ENCODE data around the gene ZNF761. TPM values are rescaled to one million over a fixed set of nuclear protein-coding genes. Genes with fewer than 3 reads are reported as not detected.
"Not testable (repeated sequence)": the region's sequence is repeated elsewhere in the genome, so short reads cannot be mapped to it uniquely, and the experiment has no call there.

Gene ZNF761
- total RNA-seq, 1 experiment from 2014 or later: 29.6 TPM

GRCh38 chr19:53463263-53463662 is 31.5 kb downstream of the ZNF761 start:
- Histone ChIP-seq H3K79me2 (ENCODE audit: low read length) (peaks cover 6% of the 10 kb centered on the region), H3K27me3 (ENCODE audit: low read length) (no peaks in the 10 kb centered on the region), H3K36me3 (ENCODE audit: insufficient read depth, low read length) (peaks cover 6% of the 10 kb centered on the region; the same call in 1 of the 2 replicates), H3K4me3 (ENCODE audit: low read length) (no peak overlapping the region), H2AFZ (ENCODE audit: low read length) (no peak overlapping the region), H3K9ac (ENCODE audit: low read length) (no peak overlapping the region), H3K9me2 (replicated peaks; ENCODE audit: insufficient read depth, low read length) (no peaks in the 10 kb centered on the region), H3K4me2 (ENCODE audit: low read depth, low read length, poor library complexity, severe bottlenecking) (no peak overlapping the region), H3K27ac (ENCODE audit: low read length) (no peak overlapping the region), H4K20me1 (ENCODE audit: insufficient read depth, low read depth, low read length) (no peaks in the 10 kb centered on the region), H3K4me1 (ENCODE audit: low read length) (peaks cover 1% of the 10 kb centered on the region; the same call in 1 of the 2 replicates), H3K9me3 (ENCODE audit: low read length) (peaks cover 14% of the 10 kb centered on the region)
- peak; percentile 56 for DNase-seq

GRCh38 chr19:53466726-53467484 is 35.1 kb downstream of the ZNF761 start:
- peaks cover 10% of the 10 kb centered on the region for H3K9me3 ChIP-seq (ENCODE audit: low read length)
- no peak overlapping the region for H3K9ac ChIP-seq (ENCODE audit: low read length)
- no peak overlapping the region for H3K27ac ChIP-seq (ENCODE audit: low read length)
- DNase-seq: no peak
- no peaks in the 10 kb centered on the region for H3K9me2 ChIP-seq (replicated peaks; ENCODE audit: insufficient read depth, low read length)
- H3K4me2 ChIP-seq (ENCODE audit: low read depth, low read length, poor library complexity, severe bottlenecking): peak overlapping the region; percentile 78
- H3K79me2 ChIP-seq (ENCODE audit: low read length): peaks cover 38% of the 10 kb centered on the region
- peaks cover 5% of the 10 kb centered on the region; the same call in 1 of the 2 replicates for H3K4me1 ChIP-seq (ENCODE audit: low read length)
- peaks cover 22% of the 10 kb centered on the region for H3K36me3 ChIP-seq (ENCODE audit: insufficient read depth, low read length)
- no peaks in the 10 kb centered on the region for H4K20me1 ChIP-seq (ENCODE audit: insufficient read depth, low read depth, low read length)
- no peaks in the 10 kb centered on the region for H3K27me3 ChIP-seq (ENCODE audit: low read length)
- no peak overlapping the region for H2AFZ ChIP-seq (ENCODE audit: low read length)
- H3K4me3 ChIP-seq (ENCODE audit: low read length): peak overlapping the region; percentile 79; the same call in 1 of the 2 replicates

- Histone ChIP-seq H4K20me1 (ENCODE audit: insufficient read depth, low read depth, low read length) (no peaks in the 10 kb centered on the region), H3K4me2 (ENCODE audit: low read depth, low read length, poor library complexity, severe bottlenecking) (peak within 1 kb of the TSS; percentile 78), H2AFZ (ENCODE audit: low read length) (peak within 1 kb of the TSS; percentile 88; the same call in 1 of the 2 replicates), H3K9me3 (ENCODE audit: low read length) (peaks cover 13% of the 10 kb centered on the region), H3K27ac (ENCODE audit: low read length) (no peak within 1 kb of the TSS), H3K4me3 (ENCODE audit: low read length) (peak within 1 kb of the TSS; percentile 79), H3K9me2 (replicated peaks; ENCODE audit: insufficient read depth, low read length) (no peaks in the 10 kb centered on the region), H3K4me1 (ENCODE audit: low read length) (peaks cover 5% of the 10 kb centered on the region; the same call in 1 of the 2 replicates), H3K36me3 (ENCODE audit: insufficient read depth, low read length) (peaks cover 30% of the 10 kb centered on the region), H3K79me2 (ENCODE audit: low read length) (peaks cover 46% of the 10 kb centered on the region), H3K27me3 (ENCODE audit: low read length) (no peaks in the 10 kb centered on the region), H3K9ac (ENCODE audit: low read length) (peak within 1 kb of the TSS; percentile 80)
- DNase-seq: peak; percentile 96
Observed at GRCh38 chr19:53467485-53468262, 35.9 kb downstream of the ZNF761 start, which contains the start of gene ZNF813. TSS of gene ZNF813 (plus strand) at chr19:53467733. CDS start at chr19:53483823, 16,090 bp downstream.

GRCh38 chr19:53468628-53469027 is 36.8 kb downstream of the ZNF761 start:
- H3K27ac ChIP-seq (ENCODE audit: low read length): not testable (repeated sequence)
- Histone ChIP-seq H3K4me3 (ENCODE audit: low read length) (peak overlapping the region; percentile 79), H3K9ac (ENCODE audit: low read length) (peak overlapping the region; percentile 80)

GRCh38 chr19:53471916-53472315 is 40.1 kb downstream of the ZNF761 start:
- no peak for DNase-seq
- Histone ChIP-seq H2AFZ (ENCODE audit: low read length) (no peak overlapping the region), H3K27me3 (ENCODE audit: low read length) (no peaks in the 10 kb centered on the region), H3K27ac (ENCODE audit: low read length) (no peak overlapping the region), H3K36me3 (ENCODE audit: insufficient read depth, low read length) (peaks cover 61% of the 10 kb centered on the region), H3K4me2 (ENCODE audit: low read depth, low read length, poor library complexity, severe bottlenecking) (no peak overlapping the region), H3K79me2 (ENCODE audit: low read length) (peaks cover 83% of the 10 kb centered on the region), H3K9ac (ENCODE audit: low read length) (no peak overlapping the region), H4K20me1 (ENCODE audit: insufficient read depth, low read depth, low read length) (no peaks in the 10 kb centered on the region), H3K9me3 (ENCODE audit: low read length) (peaks cover 9% of the 10 kb centered on the region), H3K4me3 (ENCODE audit: low read length) (no peak overlapping the region), H3K9me2 (replicated peaks; ENCODE audit: insufficient read depth, low read length) (no peaks in the 10 kb centered on the region), H3K4me1 (ENCODE audit: low read length) (peaks cover 5% of the 10 kb centered on the region; the same call in 1 of the 2 replicates)

More at GRCh38 chr19:53468628-53469027, 36.8 kb downstream of the ZNF761 start:
- not testable (repeated sequence) for H4K20me1 ChIP-seq (ENCODE audit: insufficient read depth, low read depth, low read length); H3K27me3 ChIP-seq (ENCODE audit: low read length); H3K9me3 ChIP-seq (ENCODE audit: low read length); H3K9me2 ChIP-seq (replicated peaks; ENCODE audit: insufficient read depth, low read length); H2AFZ ChIP-seq (ENCODE audit: low read length); H3K4me1 ChIP-seq (ENCODE audit: low read length); DNase-seq
- peak overlapping the region; percentile 78 for H3K4me2 ChIP-seq (ENCODE audit: low read depth, low read length, poor library complexity, severe bottlenecking)
- H3K79me2 ChIP-seq (ENCODE audit: low read length): peaks cover 55% of the 10 kb centered on the region
- peaks cover 38% of the 10 kb centered on the region for H3K36me3 ChIP-seq (ENCODE audit: insufficient read depth, low read length)

GRCh38 chr19:53474832-53475231 is 43.0 kb downstream of the ZNF761 start:
- peak; percentile 71 for DNase-seq
- peaks cover 21% of the 10 kb centered on the region for H3K9me3 ChIP-seq (ENCODE audit: low read length)

GRCh38 chr19:53475470-53475869 is 43.7 kb downstream of the ZNF761 start:
- not testable (repeated sequence) for H3K27ac ChIP-seq (ENCODE audit: low read length); DNase-seq; H4K20me1 ChIP-seq (ENCODE audit: insufficient read depth, low read depth, low read length); H3K4me2 ChIP-seq (ENCODE audit: low read depth, low read length, poor library complexity, severe bottlenecking); H3K4me3 ChIP-seq (ENCODE audit: low read length); H3K9ac ChIP-seq (ENCODE audit: low read length); H3K9me2 ChIP-seq (replicated peaks; ENCODE audit: insufficient read depth, low read length); H2AFZ ChIP-seq (ENCODE audit: low read length); H3K27me3 ChIP-seq (ENCODE audit: low read length); H3K4me1 ChIP-seq (ENCODE audit: low read length)
- peaks cover 82% of the 10 kb centered on the region for H3K36me3 ChIP-seq (ENCODE audit: insufficient read depth, low read length)
- peaks cover 66% of the 10 kb centered on the region for H3K79me2 ChIP-seq (ENCODE audit: low read length)
- peaks cover 27% of the 10 kb centered on the region for H3K9me3 ChIP-seq (ENCODE audit: low read length)

More at GRCh38 chr19:53474832-53475231, 43.0 kb downstream of the ZNF761 start:
- Histone ChIP-seq H3K79me2 (ENCODE audit: low read length) (peaks cover 70% of the 10 kb centered on the region), H3K36me3 (ENCODE audit: insufficient read depth, low read length) (peaks cover 81% of the 10 kb centered on the region)
- not testable (repeated sequence) for H2AFZ ChIP-seq (ENCODE audit: low read length); H3K4me1 ChIP-seq (ENCODE audit: low read length); H3K4me3 ChIP-seq (ENCODE audit: low read length); H3K9ac ChIP-seq (ENCODE audit: low read length); H3K4me2 ChIP-seq (ENCODE audit: low read depth, low read length, poor library complexity, severe bottlenecking); H4K20me1 ChIP-seq (ENCODE audit: insufficient read depth, low read depth, low read length); H3K27me3 ChIP-seq (ENCODE audit: low read length); H3K9me2 ChIP-seq (replicated peaks; ENCODE audit: insufficient read depth, low read length); H3K27ac ChIP-seq (ENCODE audit: low read length)

GRCh38 chr19:53483751-53484150 is 52.0 kb downstream of the ZNF761 start:
- Histone ChIP-seq H3K9me3 (ENCODE audit: low read length) (peaks cover 41% of the 10 kb centered on the region), H3K36me3 (ENCODE audit: insufficient read depth, low read length) (peaks cover 70% of the 10 kb centered on the region), H3K79me2 (ENCODE audit: low read length) (peaks cover 14% of the 10 kb centered on the region)
- not testable (repeated sequence) for H3K9ac ChIP-seq (ENCODE audit: low read length); H3K4me2 ChIP-seq (ENCODE audit: low read depth, low read length, poor library complexity, severe bottlenecking); H3K27me3 ChIP-seq (ENCODE audit: low read length); H3K27ac ChIP-seq (ENCODE audit: low read length); H2AFZ ChIP-seq (ENCODE audit: low read length); H3K9me2 ChIP-seq (replicated peaks; ENCODE audit: insufficient read depth, low read length); H3K4me3 ChIP-seq (ENCODE audit: low read length); H4K20me1 ChIP-seq (ENCODE audit: insufficient read depth, low read depth, low read length); DNase-seq; H3K4me1 ChIP-seq (ENCODE audit: low read length)

Measured in Karpas-422 (cell line).